WTC11 (cell line): ENCODE data around the gene EN2.

Experiments used
- ATF6 ChIP-seq: sonication (generic); formaldehyde crosslinking; IDR thresholded peaks from 2 replicates; pipeline ENCODE4 v1.8.1; 2023; ENCODE audit warnings: mild to moderate bottlenecking, missing genetic modification reagents
- CBFB ChIP-seq: sonication (generic); formaldehyde crosslinking; IDR thresholded peaks from 2 replicates; pipeline ENCODE4 v1.8.1; 2022; ENCODE audit warnings: mild to moderate bottlenecking, low read depth, missing genetic modification reagents
- CTCF ChIP-seq: fragments of 200-600 bp; IDR thresholded peaks from 2 replicates; pipeline ENCODE4 v1.8.0; 2022; ENCODE audit warnings: antibody characterized with exemption
- EMX1 ChIP-seq: fragments of 250-450 bp; sonication (Bioruptor Pico); IDR thresholded peaks from 2 replicates; pipeline ENCODE4 v1.8.0; 2021; ENCODE audit warnings: mild to moderate bottlenecking
- HMGA2 ChIP-seq: fragments of 250-450 bp; sonication (Bioruptor Pico); IDR thresholded peaks from 2 replicates; pipeline ENCODE4 v1.4.0; 2021; ENCODE audit warnings: mild to moderate bottlenecking, moderate library complexity
- MYBL2 ChIP-seq: sonication (generic); formaldehyde crosslinking; IDR thresholded peaks from 2 replicates; pipeline ENCODE4 v1.8.1; 2023; ENCODE audit warnings: mild to moderate bottlenecking, moderate library complexity, missing genetic modification reagents
- PREB ChIP-seq: sonication (generic); formaldehyde crosslinking; IDR thresholded peaks from 2 replicates; pipeline ENCODE4 v1.8.1; 2022; ENCODE audit warnings: mild to moderate bottlenecking, missing genetic modification reagents, moderate library complexity, borderline replicate concordance
- RORB ChIP-seq: fragments of 250-450 bp; sonication (Bioruptor Pico); IDR thresholded peaks from 2 replicates; pipeline ENCODE4 v1.9.0; 2021; ENCODE audit warnings: mild to moderate bottlenecking
- TP53 ChIP-seq: sonication (generic); formaldehyde crosslinking; IDR thresholded peaks from 2 replicates; pipeline ENCODE4 v1.8.1; 2023; ENCODE audit warnings: mild to moderate bottlenecking, missing genetic modification reagents
- USF2 ChIP-seq: sonication (generic); formaldehyde crosslinking; IDR thresholded peaks from 2 replicates; pipeline ENCODE4 v1.8.1; 2023; ENCODE audit warnings: mild to moderate bottlenecking, missing genetic modification reagents, moderate library complexity
- ZBTB43 ChIP-seq: sonication (generic); formaldehyde crosslinking; IDR thresholded peaks from 2 replicates; pipeline ENCODE4 v1.8.1; 2023; ENCODE audit warnings: mild to moderate bottlenecking, missing genetic modification reagents
- ZNF671 ChIP-seq: fragments of 250-450 bp; sonication (Bioruptor Pico); IDR thresholded peaks from 2 replicates; pipeline ENCODE4 v1.8.0; 2021; ENCODE audit warnings: mild to moderate bottlenecking

GRCh38 chr7:155509725-155510551 lies 52.0 kb downstream of the EN2 start:
- TF ChIP-seq ZBTB43 (CRISPR knock-in tag) = no peak
- no peak for TF ChIP-seq CTCF
- TF ChIP-seq ZNF671 = no peak
- no peak for TF ChIP-seq RORB (CRISPR knock-in tag)
- no peak for TF ChIP-seq PREB
- no peak for TF ChIP-seq MYBL2 (CRISPR knock-in tag)
- no peak for TF ChIP-seq CBFB (CRISPR knock-in tag)
- TF ChIP-seq TP53 (CRISPR knock-in tag) = no peak
- no peak for TF ChIP-seq EMX1 (CRISPR knock-in tag)
- TF ChIP-seq USF2 (CRISPR knock-in tag) = no peak
- TF ChIP-seq ATF6 (CRISPR knock-in tag) = no peak
- no peak for TF ChIP-seq HMGA2 (CRISPR knock-in tag)
